ENCODE results near the gene PCCA. TPM values are rescaled to one million over a fixed set of nuclear protein-coding genes. Genes with fewer than 3 reads are reported as not detected.
A peak's percentile ranks its signal among the peaks of the same experiment; 100 is the strongest.

The PCCA gene
- total and polyA plus RNA-seq, 4 experiments from 2014 or later = 4.4 to 9.7 (median 7.4) TPM

DNA sequence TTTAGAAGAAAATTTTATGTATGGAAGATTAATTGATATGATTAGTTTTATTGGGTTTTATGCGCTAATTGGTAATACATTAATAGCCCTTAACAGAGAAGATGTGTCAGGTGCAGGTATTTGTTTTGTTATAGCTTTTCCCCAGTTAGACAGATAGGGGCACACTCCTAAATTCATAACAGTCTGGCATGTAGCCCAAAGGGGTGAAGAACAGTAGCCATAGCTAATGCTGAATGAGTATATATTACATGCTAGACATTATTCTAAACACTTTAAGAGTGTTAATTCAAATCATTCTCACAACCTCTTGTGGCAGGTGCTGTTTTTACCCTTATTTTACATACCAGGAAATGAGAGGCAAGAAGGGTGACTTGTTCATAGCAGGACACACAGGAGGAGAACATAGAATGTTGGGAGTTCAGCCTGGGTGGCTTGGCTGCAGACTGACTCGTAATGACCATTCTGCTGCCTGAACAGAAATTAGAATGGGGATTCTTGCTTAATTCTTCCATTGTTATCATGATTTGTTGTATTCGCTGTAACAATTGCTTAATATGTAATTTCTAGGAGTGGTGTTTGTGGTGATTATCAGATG, 20.1 kb downstream of the PCCA start:
- Mint-ChIP-seq H3K9me3 (no peaks in the 10 kb centered on the region), H3K4me1 (peaks cover 0 to 8% (median 2%) of the 10 kb centered on the region in 4 donors), H3K27me3 (no peaks in the 10 kb centered on the region)

DNA sequence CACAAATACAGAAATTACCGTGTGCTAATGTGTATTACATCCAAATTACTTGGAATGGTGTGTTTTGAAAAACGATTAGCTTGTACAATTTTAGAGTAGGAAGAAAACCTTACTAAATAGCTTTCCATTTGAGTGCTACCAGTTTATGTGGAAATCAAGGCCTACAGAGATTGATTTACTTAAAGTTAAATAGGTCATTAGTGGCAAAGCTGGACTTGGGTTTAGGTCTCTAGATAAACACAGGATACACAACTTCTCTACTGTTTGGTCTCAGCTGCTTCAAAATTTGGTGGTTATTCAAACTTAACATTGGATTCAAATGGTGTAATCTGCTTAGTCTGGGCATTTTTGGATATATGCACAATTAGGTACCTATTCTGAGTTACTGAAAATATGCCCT, 21.4 kb downstream of the PCCA start:
- H3K4me3 ChIP-seq (ENCODE audit: low read length in 2 of 2) = no peak overlapping the region
- CTCF ChIA-PET (ENCODE audit: partially characterized antibody) = no interaction called here
- POLR2A ChIA-PET (ENCODE audit: partially characterized antibody) = no interaction called here
- intact Hi-C loops (cut with micrococcal nuclease) = no loop called here
- no peaks in the 10 kb centered on the region for H3K36me3 ChIP-seq (ENCODE audit: insufficient read depth, low read length)
- H3K4me1 ChIP-seq (ENCODE audit: insufficient read depth, low read length) = no peaks in the 10 kb centered on the region
- Mint-ChIP-seq H3K4me1 (peaks cover 0 to 12% (median 3%) of the 10 kb centered on the region in 4 donors), H3K4me3 (no peak overlapping the region), H3K9me3 (no peaks in the 10 kb centered on the region), H3K27ac (no peak overlapping the region), H3K36me3 (peaks cover 15% of the 10 kb centered on the region in 2 donors), H3K27me3 (no peaks in the 10 kb centered on the region)
- no peak for DNase-seq
- H3K27ac ChIP-seq (ENCODE audit: low read depth, low read length) = no peak overlapping the region
- no peaks in the 10 kb centered on the region for H3K9me3 ChIP-seq (ENCODE audit: control insufficient read depth in 1 of 2, low read length in 2 of 2)
- H3K27me3 ChIP-seq (ENCODE audit: insufficient read depth, low read length) = no peaks in the 10 kb centered on the region

More for the DNA sequence above, 20.1 kb downstream of the PCCA start:
- Histone ChIP-seq H3K4me3 (ENCODE audit: low read length in 2 of 2) (no peak overlapping the region), H3K4me1 (ENCODE audit: insufficient read depth, low read length) (no peaks in the 10 kb centered on the region), H3K36me3 (ENCODE audit: insufficient read depth, low read length) (no peaks in the 10 kb centered on the region), H3K27ac (ENCODE audit: low read depth, low read length) (no peak overlapping the region), H3K9me3 (ENCODE audit: control insufficient read depth in 1 of 2, low read length in 2 of 2) (no peaks in the 10 kb centered on the region), H3K27me3 (ENCODE audit: insufficient read depth, low read length) (no peaks in the 10 kb centered on the region)
- ChIA-PET CTCF (ENCODE audit: partially characterized antibody) (no interaction called here), POLR2A (ENCODE audit: partially characterized antibody) (no interaction called here)
- no peak overlapping the region for H3K4me3 Mint-ChIP-seq
- no peak for DNase-seq
- H3K27ac Mint-ChIP-seq = no peak overlapping the region
- intact Hi-C loops (cut with micrococcal nuclease) = no loop called here
- H3K36me3 Mint-ChIP-seq = peaks cover 11 to 12% of the 10 kb centered on the region in 2 donors

GRCh38 chr13:100112186-100112838, 23.4 kb downstream of the PCCA start:
- H3K4me3 Mint-ChIP-seq = no peak overlapping the region
- no peaks in the 10 kb centered on the region for H3K4me1 ChIP-seq (ENCODE audit: insufficient read depth, low read length)
- CTCF ChIA-PET (ENCODE audit: partially characterized antibody) = no interaction called here
- no peak overlapping the region for H3K4me3 ChIP-seq (ENCODE audit: low read length in 2 of 2)
- no peak overlapping the region for H3K27ac Mint-ChIP-seq
- H3K36me3 Mint-ChIP-seq = peaks cover 10 to 18% of the 10 kb centered on the region in 2 donors
- intact Hi-C loops (cut with micrococcal nuclease) = no loop called here
- no peaks in the 10 kb centered on the region for H3K9me3 ChIP-seq (ENCODE audit: control insufficient read depth in 1 of 2, low read length in 2 of 2)
- no peaks in the 10 kb centered on the region for H3K27me3 Mint-ChIP-seq
- H3K27ac ChIP-seq (ENCODE audit: low read depth, low read length) = no peak overlapping the region
- no peak for DNase-seq
- POLR2A ChIA-PET (ENCODE audit: partially characterized antibody) = no interaction called here
- no peaks in the 10 kb centered on the region for H3K36me3 ChIP-seq (ENCODE audit: insufficient read depth, low read length)
- H3K4me1 Mint-ChIP-seq = peaks cover 0 to 16% (median 8%) of the 10 kb centered on the region in 4 donors
- H3K27me3 ChIP-seq (ENCODE audit: insufficient read depth, low read length) = no peaks in the 10 kb centered on the region
- H3K9me3 Mint-ChIP-seq = no peaks in the 10 kb centered on the region

DNA sequence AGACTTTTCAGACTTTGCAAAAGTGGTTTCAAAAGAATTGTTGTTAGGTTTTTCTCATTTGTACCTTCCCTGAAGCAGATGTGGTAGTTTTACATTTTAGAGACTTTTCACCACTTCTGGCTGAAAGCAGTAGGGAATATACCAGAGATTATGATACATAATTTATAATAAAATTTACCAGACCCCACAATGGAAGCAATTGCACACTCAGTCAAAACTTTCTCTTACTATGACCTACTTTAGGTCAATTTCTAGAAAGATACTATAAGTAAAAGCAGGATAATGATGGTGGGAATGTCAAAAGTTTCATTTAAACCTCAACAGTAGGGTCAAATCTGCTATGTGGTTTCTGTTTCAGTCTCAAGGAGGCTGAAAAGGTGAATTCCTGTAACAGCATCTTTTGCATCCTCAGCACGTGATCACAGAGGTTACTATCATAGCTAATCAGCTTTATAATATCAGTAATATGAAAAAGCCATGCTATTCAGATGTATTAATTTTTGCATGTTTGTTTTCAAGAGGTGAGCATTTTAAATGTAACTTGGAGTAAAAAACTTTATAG, 26.9 kb downstream of the PCCA start:
- H3K27me3 Mint-ChIP-seq = no peaks in the 10 kb centered on the region

DNA sequence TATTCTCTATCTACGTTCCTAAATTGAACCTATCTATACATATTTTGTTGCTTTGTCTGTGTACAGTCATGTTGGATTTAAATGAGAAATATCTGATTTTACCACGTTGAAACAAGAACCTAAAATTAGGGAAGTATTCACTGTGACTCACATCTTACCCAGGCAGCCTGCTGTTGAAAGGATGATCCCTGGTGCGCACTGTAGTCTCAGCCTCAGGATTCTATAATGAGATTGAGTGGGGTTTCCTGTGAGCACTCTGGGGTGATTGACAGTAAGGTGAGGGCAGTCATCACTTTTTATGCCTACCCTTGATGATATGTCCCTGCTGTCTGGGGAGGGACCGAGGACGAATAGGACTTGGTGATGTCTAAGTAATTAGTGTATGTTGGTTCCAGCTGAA, 35.4 kb downstream of the PCCA start:
- no peak overlapping the region for H3K4me3 Mint-ChIP-seq
- H3K4me3 ChIP-seq (ENCODE audit: low read length in 2 of 2) = no peak overlapping the region
- intact Hi-C loops (cut with micrococcal nuclease) = loop anchor here (10.0 kb wide), 1 partner anchor 741 kb away; no protein-coding TSS in a partner anchor
- POLR2A ChIA-PET (ENCODE audit: partially characterized antibody) = no interaction called here
- peaks cover 0 to 4% (median 2%) of the 10 kb centered on the region in 4 donors for H3K4me1 Mint-ChIP-seq
- H3K4me1 ChIP-seq (ENCODE audit: insufficient read depth, low read length) = no peaks in the 10 kb centered on the region
- no peaks in the 10 kb centered on the region for H3K27me3 Mint-ChIP-seq
- DNase-seq = no peak
- no peaks in the 10 kb centered on the region for H3K9me3 ChIP-seq (ENCODE audit: control insufficient read depth in 1 of 2, low read length in 2 of 2)
- H3K27me3 ChIP-seq (ENCODE audit: insufficient read depth, low read length) = no peaks in the 10 kb centered on the region
- CTCF ChIA-PET (ENCODE audit: partially characterized antibody) = no interaction called here
- H3K27ac ChIP-seq (ENCODE audit: low read depth, low read length) = no peak overlapping the region
- peaks cover 22 to 34% of the 10 kb centered on the region in 2 donors for H3K36me3 Mint-ChIP-seq
- peaks cover 0 to 25% (median 17%) of the 10 kb centered on the region in 8 donors for H3K9me3 Mint-ChIP-seq
- no peaks in the 10 kb centered on the region for H3K36me3 ChIP-seq (ENCODE audit: insufficient read depth, low read length)
- H3K27ac Mint-ChIP-seq = peak overlapping the region in 1 of 7 donors; percentile 56

More for the DNA sequence above, 26.9 kb downstream of the PCCA start:
- intact Hi-C loops (cut with micrococcal nuclease) = no loop called here
- Mint-ChIP-seq H3K27ac (peak overlapping the region in 1 of 7 donors; percentile 50), H3K4me1 (peaks cover 0 to 11% (median 7%) of the 10 kb centered on the region in 4 donors), H3K4me3 (no peak overlapping the region), H3K36me3 (peaks cover 29 to 30% of the 10 kb centered on the region in 2 donors), H3K9me3 (peaks cover 0 to 9% (median 4%) of the 10 kb centered on the region in 8 donors)
- POLR2A ChIA-PET (ENCODE audit: partially characterized antibody) = interaction anchor here (0.8 kb wide), 1 partner anchor 88 kb away, joined by 3 read pairs; no protein-coding TSS in a partner anchor
- Histone ChIP-seq H3K9me3 (ENCODE audit: control insufficient read depth in 1 of 2, low read length in 2 of 2) (no peaks in the 10 kb centered on the region), H3K27me3 (ENCODE audit: insufficient read depth, low read length) (no peaks in the 10 kb centered on the region), H3K27ac (ENCODE audit: low read depth, low read length) (no peak overlapping the region), H3K36me3 (ENCODE audit: insufficient read depth, low read length) (no peaks in the 10 kb centered on the region), H3K4me3 (ENCODE audit: low read length in 2 of 2) (no peak overlapping the region), H3K4me1 (ENCODE audit: insufficient read depth, low read length) (no peaks in the 10 kb centered on the region)
- DNase-seq = no peak
- CTCF ChIA-PET (ENCODE audit: partially characterized antibody) = interaction anchor here (1.2 kb wide), 1 partner anchor 399 kb away, joined by 4 read pairs; no protein-coding TSS in a partner anchor

GRCh38 chr13:100125946-100126345, 37.1 kb downstream of the PCCA start:
- Histone ChIP-seq H3K9me3 (ENCODE audit: control insufficient read depth in 1 of 2, low read length in 2 of 2) (no peaks in the 10 kb centered on the region), H3K4me1 (ENCODE audit: insufficient read depth, low read length) (no peaks in the 10 kb centered on the region), H3K36me3 (ENCODE audit: insufficient read depth, low read length) (no peaks in the 10 kb centered on the region), H3K4me3 (ENCODE audit: low read length in 2 of 2) (no peak overlapping the region), H3K27ac (ENCODE audit: low read depth, low read length) (no peak overlapping the region), H3K27me3 (ENCODE audit: insufficient read depth, low read length) (no peaks in the 10 kb centered on the region)
- CTCF ChIA-PET (ENCODE audit: partially characterized antibody) = no interaction called here
- intact Hi-C loops (cut with micrococcal nuclease) = loop anchor here (10.0 kb wide), 1 partner anchor 739 kb away; no protein-coding TSS in a partner anchor
- Mint-ChIP-seq H3K36me3 (peaks cover 12 to 24% of the 10 kb centered on the region in 2 donors), H3K27me3 (no peaks in the 10 kb centered on the region), H3K4me1 (peaks cover 5 to 11% (median 8%) of the 10 kb centered on the region in 4 donors), H3K4me3 (no peak overlapping the region), H3K9me3 (peaks cover 0 to 16% (median 12%) of the 10 kb centered on the region in 8 donors), H3K27ac (no peak overlapping the region)
- POLR2A ChIA-PET (ENCODE audit: partially characterized antibody) = no interaction called here
- DNase-seq = no peak

GRCh38 chr13:100128373-100128772, 39.5 kb downstream of the PCCA start:
- no peak for DNase-seq
- no peaks in the 10 kb centered on the region for H3K4me1 ChIP-seq (ENCODE audit: insufficient read depth, low read length)
- intact Hi-C loops (cut with micrococcal nuclease) = loop anchor here (10.0 kb wide), 1 partner anchor 736 kb away; no protein-coding TSS in a partner anchor
- H3K9me3 ChIP-seq (ENCODE audit: control insufficient read depth in 1 of 2, low read length in 2 of 2) = no peaks in the 10 kb centered on the region
- no peaks in the 10 kb centered on the region for H3K27me3 ChIP-seq (ENCODE audit: insufficient read depth, low read length)
- H3K4me3 ChIP-seq (ENCODE audit: low read length in 2 of 2) = no peak overlapping the region
- no peak overlapping the region for H3K27ac ChIP-seq (ENCODE audit: low read depth, low read length)
- POLR2A ChIA-PET (ENCODE audit: partially characterized antibody) = no interaction called here
- H3K36me3 Mint-ChIP-seq = peaks cover 1 to 12% of the 10 kb centered on the region in 2 donors
- no peaks in the 10 kb centered on the region for H3K36me3 ChIP-seq (ENCODE audit: insufficient read depth, low read length)
- no peak overlapping the region for H3K4me3 Mint-ChIP-seq
- no peaks in the 10 kb centered on the region for H3K9me3 Mint-ChIP-seq
- H3K27me3 Mint-ChIP-seq = no peaks in the 10 kb centered on the region
- no peak overlapping the region for H3K27ac Mint-ChIP-seq
- CTCF ChIA-PET (ENCODE audit: partially characterized antibody) = no interaction called here
- peaks cover 5 to 11% (median 8%) of the 10 kb centered on the region in 4 donors for H3K4me1 Mint-ChIP-seq
